Measurements from ENCODE around the gene HYCC1. TPM values are rescaled to one million over a fixed set of nuclear protein-coding genes. Genes with fewer than 3 reads are reported as not detected.

Gene HYCC1
- total RNA-seq, 1 experiment from 2014 or later = 28.2 TPM

DNA sequence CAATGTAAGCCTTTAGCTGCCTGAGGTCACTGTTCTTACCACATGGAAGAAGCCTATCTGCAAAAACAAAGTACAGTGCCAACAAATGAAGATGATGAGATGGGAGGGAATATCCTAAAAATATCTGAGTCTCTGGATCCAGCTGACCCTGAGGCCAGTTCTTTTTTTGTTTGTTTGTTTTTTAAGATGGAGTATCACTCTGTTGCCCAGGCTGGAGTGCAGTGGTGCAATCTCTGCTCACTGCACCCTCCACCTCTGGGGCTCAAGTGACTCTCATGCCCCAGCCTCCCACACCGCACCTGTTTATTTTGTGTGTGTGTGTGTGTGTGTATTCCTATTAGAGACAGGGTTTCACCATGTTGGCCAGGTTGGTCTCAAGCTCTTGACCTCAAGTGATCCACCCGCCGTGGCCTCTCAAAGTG lies 44.9 kb downstream of the HYCC1 start:
- H3K27me3 ChIP-seq (ENCODE audit: insufficient read depth, low read depth) = no peaks in the 10 kb centered on the region
- H3K79me2 ChIP-seq (ENCODE audit: low read depth) = no peaks in the 10 kb centered on the region
- no peak overlapping the region for H3K4me2 ChIP-seq
- no peaks in the 10 kb centered on the region for H3K9me3 ChIP-seq (ENCODE audit: insufficient read depth, low read depth)
- H3K27ac ChIP-seq = no peak overlapping the region
- DNase-seq = no peak
- H3F3A ChIP-seq (ENCODE audit: insufficient read depth, low read depth) = peaks cover 4% of the 10 kb centered on the region; the same call in 1 of the 2 replicates
- ChIA-PET POLR2A (ENCODE audit: unreplicated experiment) (no interaction called here), CTCF (no interaction called here)
- H3K4me3 ChIP-seq = no peak overlapping the region
- no peaks in the 10 kb centered on the region for H4K20me1 ChIP-seq (ENCODE audit: insufficient read depth)
- no peak overlapping the region for H2AFZ ChIP-seq
- no peaks in the 10 kb centered on the region for H3K36me3 ChIP-seq (ENCODE audit: low read depth)
- no peaks in the 10 kb centered on the region for H3K9me2 ChIP-seq (ENCODE audit: insufficient read depth)
- no TSS peak for BruUV-seq (replicated peaks)
- no peak for TF ChIP-seq EZH2 (IDR thresholded peaks at IDR 0.05; ENCODE audit: low read depth)
- TF ChIP-seq, protein P1, sequence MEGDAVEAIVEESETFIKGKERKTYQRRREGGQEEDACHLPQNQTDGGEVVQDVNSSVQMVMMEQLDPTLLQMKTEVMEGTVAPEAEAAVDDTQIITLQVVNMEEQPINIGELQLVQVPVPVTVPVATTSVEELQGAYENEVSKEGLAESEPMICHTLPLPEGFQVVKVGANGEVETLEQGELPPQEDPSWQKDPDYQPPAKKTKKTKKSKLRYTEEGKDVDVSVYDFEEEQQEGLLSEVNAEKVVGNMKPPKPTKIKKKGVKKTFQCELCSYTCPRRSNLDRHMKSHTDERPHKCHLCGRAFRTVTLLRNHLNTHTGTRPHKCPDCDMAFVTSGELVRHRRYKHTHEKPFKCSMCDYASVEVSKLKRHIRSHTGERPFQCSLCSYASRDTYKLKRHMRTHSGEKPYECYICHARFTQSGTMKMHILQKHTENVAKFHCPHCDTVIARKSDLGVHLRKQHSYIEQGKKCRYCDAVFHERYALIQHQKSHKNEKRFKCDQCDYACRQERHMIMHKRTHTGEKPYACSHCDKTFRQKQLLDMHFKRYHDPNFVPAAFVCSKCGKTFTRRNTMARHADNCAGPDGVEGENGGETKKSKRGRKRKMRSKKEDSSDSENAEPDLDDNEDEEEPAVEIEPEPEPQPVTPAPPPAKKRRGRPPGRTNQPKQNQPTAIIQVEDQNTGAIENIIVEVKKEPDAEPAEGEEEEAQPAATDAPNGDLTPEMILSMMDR (conservative IDR thresholded peaks at IDR 0.05) = no peak
- no peaks in the 10 kb centered on the region for H3K4me1 ChIP-seq (replicated peaks; ENCODE audit: insufficient read depth)
- intact Hi-C loops (cut with micrococcal nuclease; ENCODE audit: unreplicated experiment) = no loop called here

Other genes with a start within 250 kb of the HYCC1 start
- gene TOMM7, start 191.3 kb downstream of the HYCC1 start, total RNA-seq (2021) = 588 and 703 TPM in 2 replicates
- 46.3 and 61.0 TPM in 2 replicates for gene KLHL7, start 91.7 kb upstream of the HYCC1 start, total RNA-seq (2021)
- 41.3 and 51.3 TPM in 2 replicates for gene NUP42, start 167.9 kb upstream of the HYCC1 start, total RNA-seq (2021)
- gene GPNMB, start 232.6 kb upstream of the HYCC1 start, total RNA-seq (2021) = 13.3 and 17.4 TPM in 2 replicates

Data from PC-9 (cell line).